ENCODE measurements around the gene TSGA10IP.
"Not testable (repeated sequence)": the region's sequence is repeated elsewhere in the genome, so short reads cannot be mapped to it uniquely, and the experiment has no call there.

Gene TSGA10IP

DNA sequence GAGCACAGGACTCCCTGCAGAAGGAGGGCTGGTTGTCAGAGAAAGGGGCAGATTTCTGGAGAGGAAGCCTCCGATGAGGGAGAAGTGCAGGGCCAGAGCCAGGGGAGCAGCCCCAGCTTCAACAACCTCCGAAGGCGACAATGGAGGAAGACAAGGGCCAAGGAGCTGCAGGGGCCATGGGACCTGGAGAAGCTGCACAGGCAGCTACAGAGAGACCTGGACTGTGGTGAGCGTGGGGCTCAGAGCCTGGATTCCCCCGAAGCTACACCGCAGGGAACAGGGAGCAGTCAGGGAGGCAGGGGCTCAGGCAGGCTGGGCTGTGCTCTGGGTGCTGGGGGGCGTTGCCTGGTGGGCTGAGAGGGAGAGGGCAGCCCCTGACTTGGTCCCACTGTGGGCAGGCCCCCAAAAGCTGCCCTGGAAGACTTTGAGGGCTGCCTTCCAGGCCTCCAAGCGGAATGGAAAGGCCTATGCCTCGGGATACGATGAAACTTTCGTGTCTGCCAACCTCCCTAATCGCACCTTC is 2.4 kb downstream of the TSGA10IP start:
- DNase-seq = no peak

GRCh38 chr11:65950711-65951110 is 5.4 kb downstream of the TSGA10IP start:
- DNase-seq = not testable (repeated sequence)

DNA sequence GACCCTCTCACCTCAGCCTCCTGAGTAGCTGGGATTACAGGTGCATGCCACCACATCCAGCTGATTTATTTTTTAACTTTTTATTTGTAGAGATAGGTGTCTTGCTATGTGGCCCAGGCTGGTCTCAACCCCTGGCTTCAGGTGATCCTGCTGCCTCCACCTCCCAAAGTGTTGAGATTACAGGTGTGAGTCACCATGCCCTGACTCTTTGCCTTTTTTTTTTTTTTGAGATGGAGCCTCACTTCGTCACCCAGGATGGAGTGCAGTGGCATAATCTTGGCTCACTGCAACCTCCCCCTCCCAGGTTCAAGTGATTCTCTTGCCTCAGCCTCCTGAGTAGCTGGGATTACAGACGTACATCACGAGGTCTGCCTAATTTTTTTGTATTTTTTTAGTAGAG is 6.4 kb downstream of the TSGA10IP start:
- DNase-seq = not testable (repeated sequence)

- no peak for DNase-seq
Observed at GRCh38 chr11:65952052-65952521, 6.8 kb downstream of the TSGA10IP start.

DNA sequence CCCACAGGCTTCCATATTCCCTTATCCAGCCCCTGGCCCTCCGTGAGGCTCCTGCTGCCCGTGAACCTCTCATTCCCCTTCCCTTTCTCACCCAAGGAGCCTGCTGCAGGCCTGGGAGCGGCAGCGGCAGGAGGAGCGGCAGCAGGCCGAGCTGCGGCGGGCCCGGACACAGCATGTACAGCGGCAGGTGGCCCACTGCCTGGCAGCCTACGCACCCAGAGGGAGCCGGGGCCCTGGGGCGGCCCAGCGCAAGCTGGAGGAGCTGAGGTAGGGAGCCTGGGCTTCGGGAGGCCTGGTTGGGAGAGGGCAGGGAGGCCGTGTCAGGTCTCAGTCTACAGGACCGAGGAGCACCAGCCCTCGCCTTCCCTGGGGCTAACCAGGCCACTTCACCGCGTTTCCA is 8.2 kb downstream of the TSGA10IP start:
- DNase-seq = no peak

- DNase-seq = no peak
Observed at GRCh38 chr11:65954771-65955170, 9.5 kb downstream of the TSGA10IP start.

DNA sequence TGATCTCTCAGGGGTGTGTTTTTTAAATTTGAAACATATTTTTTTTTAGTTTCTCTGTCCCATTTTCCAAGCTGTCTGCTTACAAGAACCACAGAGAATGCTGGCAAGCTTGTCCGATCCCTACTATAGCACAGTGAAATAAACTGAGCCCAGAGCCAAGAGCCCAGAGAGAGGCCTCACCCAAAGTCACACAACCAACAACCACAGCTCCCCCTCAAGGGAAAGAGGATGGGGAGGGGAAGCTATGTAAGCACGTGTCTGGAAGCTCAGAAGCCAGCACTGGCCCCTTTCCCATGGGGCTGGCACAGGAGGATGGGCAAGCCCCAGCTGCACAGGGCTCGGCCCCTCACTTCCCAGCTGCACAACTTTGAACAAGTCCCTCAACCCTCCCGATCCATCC is 13.0 kb downstream of the TSGA10IP start:
- DNase-seq = no peak

GRCh38 chr11:65958774-65959420 is 13.6 kb downstream of the TSGA10IP start:
- DNase-seq = no peak

GRCh38 chr11:65960824-65961266 is 15.6 kb downstream of the TSGA10IP start:
- no peak for DNase-seq

DNA sequence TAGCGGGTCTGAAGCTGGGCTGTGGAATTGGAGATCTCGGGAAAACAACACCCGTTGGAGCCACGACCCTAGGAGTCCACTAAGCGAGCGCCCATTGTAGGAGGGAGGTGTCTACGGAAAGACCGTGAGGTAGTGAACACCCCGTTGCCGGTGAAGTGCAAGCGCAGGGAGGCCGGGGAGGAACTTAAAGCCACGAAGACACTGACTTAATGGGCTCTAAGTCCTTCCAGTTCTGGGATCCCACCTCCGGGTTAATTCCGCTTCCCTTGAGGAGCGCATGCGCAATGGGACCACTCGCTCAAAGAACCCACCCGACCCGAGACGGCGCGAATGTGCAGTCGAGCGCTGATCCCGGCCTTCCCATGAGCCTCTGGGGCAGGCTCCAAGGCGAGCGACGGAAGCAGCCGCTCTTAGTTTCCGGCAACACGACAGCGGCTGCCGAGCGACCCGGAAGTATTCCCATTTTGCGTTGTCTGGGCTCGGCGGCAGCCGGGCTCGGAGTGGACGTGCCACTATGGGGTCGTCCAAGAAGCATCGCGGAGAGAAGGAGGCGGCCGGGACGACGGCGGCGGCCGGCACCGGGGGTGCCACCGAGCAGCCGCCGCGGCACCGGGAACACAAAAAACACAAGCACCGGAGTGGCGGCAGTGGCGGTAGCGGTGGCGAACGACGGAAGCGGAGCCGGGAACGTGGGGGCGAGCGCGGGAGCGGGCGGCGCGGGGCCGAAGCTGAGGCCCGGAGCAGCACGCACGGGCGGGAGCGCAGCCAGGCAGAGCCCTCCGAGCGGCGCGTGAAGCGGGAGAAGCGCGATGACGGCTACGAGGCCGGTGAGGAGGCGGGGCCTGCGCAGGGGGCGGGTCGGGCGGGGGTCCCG is 16.2 kb downstream of the TSGA10IP start, which contains the start of gene SART1:
Gene SART1 (plus strand): TSS at position 468 of the 874 bp plus-strand sequence. CDS start 47 bp downstream, at position 515.
- DNase-seq = peak; percentile 99

GRCh38 chr11:65962141-65962564 is 16.9 kb downstream of the TSGA10IP start:
- DNase-seq = no peak

GRCh38 chr11:65964906-65965305 is 19.6 kb downstream of the TSGA10IP start:
- no peak for DNase-seq

DNA sequence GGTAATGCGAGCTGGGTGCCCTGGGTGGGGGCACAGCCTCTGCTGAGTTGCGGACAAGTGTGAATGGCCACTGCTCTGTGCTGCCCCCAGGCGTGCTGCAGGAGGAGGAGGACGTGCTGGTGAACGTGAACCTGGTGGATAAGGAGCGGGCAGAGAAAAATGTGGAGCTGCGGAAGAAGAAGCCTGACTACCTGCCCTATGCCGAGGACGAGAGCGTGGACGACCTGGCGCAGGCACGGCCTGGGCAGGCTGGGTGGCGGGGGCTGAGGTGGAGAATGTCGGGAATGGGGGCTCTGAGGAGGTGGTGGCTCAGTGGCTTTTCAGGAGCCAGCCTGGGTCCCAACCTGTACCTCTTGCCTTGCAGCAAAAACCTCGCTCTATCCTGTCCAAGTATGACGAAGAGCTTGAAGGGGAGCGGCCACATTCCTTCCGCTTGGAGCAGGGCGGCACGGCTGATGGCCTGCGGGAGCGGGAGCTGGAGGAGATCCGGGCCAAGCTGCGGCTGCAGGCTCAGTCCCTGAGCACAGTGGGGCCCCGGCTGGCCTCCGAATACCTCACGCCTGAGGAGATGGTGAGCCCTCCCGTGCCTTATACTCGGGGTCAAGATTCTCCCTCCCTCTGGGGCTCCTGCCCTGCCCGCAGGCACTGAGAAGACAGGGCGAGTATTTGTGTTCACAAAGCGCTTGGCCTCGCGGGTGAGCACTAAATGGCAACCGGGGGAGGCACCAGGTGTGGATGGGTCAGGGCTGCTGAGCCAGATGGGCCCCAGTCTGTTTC is 20.9 kb downstream of the TSGA10IP start:
- DNase-seq = no peak

- no peak for DNase-seq
Observed at GRCh38 chr11:65967329-65967934, 22.2 kb downstream of the TSGA10IP start.

GRCh38 chr11:65968600-65969482 is 23.6 kb downstream of the TSGA10IP start:
- DNase-seq = no peak

- no peak for DNase-seq
Observed at GRCh38 chr11:65972116-65972515, 26.8 kb downstream of the TSGA10IP start.

DNA sequence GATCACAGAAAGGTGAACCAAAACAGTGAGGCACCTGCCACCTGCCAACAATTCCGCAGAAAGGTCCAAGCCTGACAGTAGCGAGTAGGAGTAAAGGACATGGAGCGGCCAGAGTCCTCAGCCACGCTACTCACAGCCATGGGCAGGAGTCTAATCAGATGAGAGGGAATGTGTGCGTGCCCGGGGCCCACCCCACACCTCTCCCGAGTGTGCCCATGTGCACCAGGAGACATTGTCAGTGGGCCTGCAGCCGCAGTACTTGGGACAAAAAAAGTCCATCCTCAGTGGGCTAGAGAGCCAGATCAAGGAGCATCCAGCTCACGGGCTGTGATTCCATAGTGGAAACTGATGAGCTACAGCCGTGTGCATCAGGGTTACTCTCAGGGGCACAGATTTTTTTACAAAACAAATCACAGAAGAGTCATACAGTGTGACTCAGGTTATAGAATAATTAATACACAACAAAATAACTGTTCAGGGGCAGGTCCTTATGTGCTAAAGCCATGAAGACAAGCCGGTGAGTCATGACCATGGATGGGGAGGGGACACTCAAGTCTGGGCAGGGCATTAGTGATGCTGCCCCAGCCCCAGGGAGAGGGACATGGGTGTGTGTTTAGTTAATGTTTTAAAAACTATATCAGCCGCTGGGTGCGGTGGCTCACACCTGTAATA is 28.3 kb downstream of the TSGA10IP start:
- no peak for DNase-seq

DNA sequence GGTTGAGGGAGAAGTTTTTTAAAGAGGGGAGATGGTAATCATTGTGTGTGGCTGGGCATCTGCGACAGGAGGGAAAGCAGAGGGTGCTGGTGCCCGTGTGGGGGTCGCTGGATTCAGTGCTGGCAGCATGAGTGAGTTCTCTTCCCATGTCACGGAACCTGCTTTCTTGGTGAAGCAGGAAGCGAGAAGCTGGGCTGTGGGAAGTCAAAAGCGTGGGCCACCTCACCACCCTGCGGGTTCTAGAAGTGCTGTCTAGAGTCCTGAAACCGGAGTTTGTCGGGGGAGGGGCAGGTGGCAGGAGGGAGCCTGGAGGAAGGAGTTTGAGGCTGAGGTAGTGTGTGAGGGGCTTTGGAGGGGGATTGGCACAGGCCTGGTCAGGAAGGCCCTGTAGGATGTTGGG is 30.5 kb downstream of the TSGA10IP start:
- DNase-seq = no peak

- no peak for DNase-seq
Observed at GRCh38 chr11:65976216-65977176, 31.2 kb downstream of the TSGA10IP start.
